Lower leg skin (tissue), 4 donors: ENCODE results near the gene DLG2. TPM values are rescaled to one million over a fixed set of nuclear protein-coding genes. Genes with fewer than 3 reads are reported as not detected.

Experiments
- DNase-seq, 2 donors: peaks; one replicate each; pipeline ENCODE4 v3.0.0-alpha.2; 2019; ENCODE audit warnings: low spot score in 2 of 2
- H3K4me3 ChIP-seq: fragments of 200-600 bp; sonication (generic); 2 replicates; pipeline ENCODE4 v1.5.1; 2017; ENCODE audit warnings: mild to moderate bottlenecking, low read depth; ENCODE audit not compliant: poor library complexity, severe bottlenecking
- CTCF ChIP-seq, 3 donors: fragments of 450-650 bp; IDR thresholded peaks; one replicate each; pipeline ENCODE4 v1.5.1; 2016; ENCODE audit warnings: antibody characterized with exemption in 3 of 3, mild to moderate bottlenecking in 3 of 3, moderate library complexity in 2 of 3
- POLR2A ChIP-seq, 2 donors: fragments of 450-650 bp; IDR thresholded peaks; one replicate each; pipeline ENCODE4 v1.6.1; 2016 to 2017; ENCODE audit warnings: antibody characterized with exemption in 2 of 2, mild to moderate bottlenecking in 1 of 2, moderate library complexity in 1 of 2
- WGBS, 2 donors: methylation state at CpG; one replicate each; pipeline ENCODE4 v1.1.5; 2018; 5-methylcytosine and 5-hydroxymethylcytosine counted together
- intact Hi-C: fragments of 100-400 bp; cut with DNase I; formaldehyde crosslinking; loops from one replicate; pipeline ENCODE4 v1.15.0; 2023; ENCODE audit warnings: low total_unique reads
- total RNA-seq, 4 donors: library from RNA; depleted of rRNA; stranded (reverse); fragments of >200 nt; gene quantifications; one replicate each; pipeline ENCODE4 v1.1.0, GENCODE V29; 2016

Gene DLG2
- total RNA-seq, 4 donors from 2014 or later: 37.6 to 68.3 (median 46.0) TPM

GRCh38 chr11:84714316-84714780, 912.8 kb downstream of the DLG2 start:
- 5 to 41% methylated on average over 1 of the region's 1 CpG for WGBS, 2 donors
- intact Hi-C loops: no loop called here
- no peak overlapping the region for H3K4me3 ChIP-seq
- DNase-seq: no peak
- TF ChIP-seq POLR2A (IDR thresholded peaks at IDR 0.05) (no peak), CTCF (IDR thresholded peaks at IDR 0.05) (no peak)

DNA sequence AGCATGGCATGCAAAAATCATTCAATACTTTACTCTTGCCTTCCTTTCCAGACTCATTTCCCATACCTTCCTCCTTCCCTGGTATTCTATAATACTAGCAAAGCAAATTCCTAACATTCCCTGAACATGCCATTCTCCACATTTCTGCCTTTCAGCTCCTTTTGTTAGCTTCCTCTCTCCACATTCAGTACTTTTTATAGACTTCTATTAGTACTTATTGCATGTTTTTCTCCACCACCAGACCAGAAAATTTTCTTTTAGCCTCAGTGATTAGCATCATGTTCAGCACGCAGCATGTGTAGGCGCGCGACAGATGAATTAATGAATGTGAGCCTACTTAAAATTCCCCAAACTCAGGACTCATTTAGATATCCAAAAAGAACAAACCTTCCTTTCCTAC, 935.3 kb downstream of the DLG2 start:
- DNase-seq: no peak
- intact Hi-C loops: no loop called here
- no peak overlapping the region for H3K4me3 ChIP-seq
- 71 to 78% methylated on average over 4 of the region's 4 CpGs for WGBS, 2 donors
- TF ChIP-seq POLR2A (IDR thresholded peaks at IDR 0.05) (no peak), CTCF (IDR thresholded peaks at IDR 0.05) (no peak)

GRCh38 chr11:84687433-84687832, 939.7 kb downstream of the DLG2 start:
- DNase-seq: no peak
- no peak overlapping the region for H3K4me3 ChIP-seq
- no peak for TF ChIP-seq POLR2A (IDR thresholded peaks at IDR 0.05)
- TF ChIP-seq CTCF (IDR thresholded peaks at IDR 0.05): no peak
- intact Hi-C loops: no loop called here

GRCh38 chr11:84686716-84687115, 940.4 kb downstream of the DLG2 start:
- TF ChIP-seq CTCF (IDR thresholded peaks at IDR 0.05) (no peak), POLR2A (IDR thresholded peaks at IDR 0.05) (no peak)
- intact Hi-C loops: no loop called here

GRCh38 chr11:84685976-84686375, 941.2 kb downstream of the DLG2 start:
- WGBS, 2 donors: 91 to 92% methylated on average over 6 of the region's 6 CpGs
- TF ChIP-seq CTCF (IDR thresholded peaks at IDR 0.05) (no peak), POLR2A (IDR thresholded peaks at IDR 0.05) (no peak)

More at GRCh38 chr11:84686716-84687115, 940.4 kb downstream of the DLG2 start:
- no peak for DNase-seq
- 71 to 89% methylated on average over 1 of the region's 1 CpG for WGBS, 2 donors
- no peak overlapping the region for H3K4me3 ChIP-seq

GRCh38 chr11:84685149-84685548, 942.0 kb downstream of the DLG2 start:
- no peak for DNase-seq
- intact Hi-C loops: no loop called here
- TF ChIP-seq CTCF (IDR thresholded peaks at IDR 0.05) (no peak), POLR2A (IDR thresholded peaks at IDR 0.05) (no peak)
- H3K4me3 ChIP-seq: no peak overlapping the region

More at GRCh38 chr11:84685976-84686375, 941.2 kb downstream of the DLG2 start:
- no peak overlapping the region for H3K4me3 ChIP-seq
- no peak for DNase-seq
- intact Hi-C loops: no loop called here
